CD4-positive, alpha-beta T cell (primary cell): ENCODE measurements around the gene RAI1. TPM values are rescaled to one million over a fixed set of nuclear protein-coding genes. Genes with fewer than 3 reads are reported as not detected.

Experiments used
- ATAC-seq: fragments of 200-7000 bp; cut with Tn5 transposase; one replicate; pipeline ENCODE4 v1.10.0; 2022; ENCODE audit warnings: mild to moderate bottlenecking; ENCODE audit not compliant: poor library complexity
- CTCF ChIA-PET: fragments of 350-600 bp; sonication (Branson Sonifier 250); formaldehyde crosslinking; loops from one replicate; lab custom pipeline; 2021; ENCODE audit warnings: antibody characterized with exemption, inconsistent platforms; lab: Charles Lee
- POLR2A ChIA-PET: fragments of 350-600 bp; sonication (Branson Sonifier 250); formaldehyde crosslinking; loops from one replicate; lab custom pipeline; 2021; ENCODE audit warnings: antibody characterized with exemption, inconsistent platforms; lab: Charles Lee
- DNase-seq, 14 experiments: peaks; one replicate each; pipeline ENCODE4 v3.0.0-alpha.2; 2013 to 2020; ENCODE audit warnings: mixed read lengths in 2 of 14
- H3K27ac ChIP-seq, 2 donors: one replicate each; pipeline versions ENCODE4 v1.5.1 to v1.7.0; 2013; ENCODE audit warnings: low read length in 2 of 2, low read depth in 1 of 2, mild to moderate bottlenecking in 1 of 2
- H3K27me3 ChIP-seq, 2 experiments: 1 replicate in 1 of 2; 2 replicates in 1 of 2; pipeline versions ENCODE4 v1.6.1 to v1.7.0; 2013; ENCODE audit warnings: low read length in 2 of 2, control low read depth in 1 of 2, mild to moderate bottlenecking in 1 of 2, moderate library complexity in 1 of 2; ENCODE audit not compliant: insufficient read depth in 2 of 2, control insufficient read depth in 1 of 2
- H3K36me3 ChIP-seq: one replicate; pipeline ENCODE4 v1.6.1; 2013; ENCODE audit warnings: low read length, control low read depth; ENCODE audit not compliant: insufficient read depth
- H3K4me1 ChIP-seq: one replicate; pipeline ENCODE4 v1.6.1; 2013; ENCODE audit warnings: low read length, control low read depth; ENCODE audit not compliant: insufficient read depth
- H3K4me3 ChIP-seq: one replicate; pipeline ENCODE4 v1.5.1; 2013; ENCODE audit warnings: mild to moderate bottlenecking, low read length, moderate library complexity
- H3K9me3 ChIP-seq, 2 experiments: 1 replicate in 1 of 2; 2 replicates in 1 of 2; pipeline versions ENCODE4 v1.6.1 to v1.7.0; 2013; ENCODE audit warnings: low read length in 2 of 2, mild to moderate bottlenecking in 2 of 2, control low read depth in 1 of 2, moderate library complexity in 1 of 2; ENCODE audit not compliant: control insufficient read depth in 1 of 2, insufficient read depth in 1 of 2
- H3K27ac Mint-ChIP-seq: one replicate; pipeline ENCODE4 v1.8.0; 2020; ENCODE audit warnings: mixed read lengths
- H3K27me3 Mint-ChIP-seq: one replicate; pipeline ENCODE4 v1.8.0; 2021; ENCODE audit warnings: mixed read lengths
- H3K36me3 Mint-ChIP-seq: one replicate; pipeline ENCODE4 v1.8.0; 2021; ENCODE audit warnings: low read depth, mixed read lengths
- H3K4me1 Mint-ChIP-seq: one replicate; pipeline ENCODE4 v1.8.0; 2021; ENCODE audit warnings: low read depth, mixed read lengths
- H3K4me3 Mint-ChIP-seq: one replicate; pipeline ENCODE4 v1.8.0; 2020; ENCODE audit warnings: mild to moderate bottlenecking, mixed read lengths
- H3K9me3 Mint-ChIP-seq: one replicate; pipeline ENCODE4 v1.8.0; 2020; ENCODE audit warnings: mixed read lengths
- CTCF ChIP-seq: fragments of 200-600 bp; IDR thresholded peaks from one replicate; pipeline ENCODE4 v1.8.0; 2022; ENCODE audit warnings: antibody characterized with exemption, mild to moderate bottlenecking
- intact Hi-C, 2 experiments: fragments of 100-400 bp; cut with DNase I in 1 of 2; cut with micrococcal nuclease in 1 of 2; formaldehyde crosslinking; loops; one replicate each; pipeline versions ENCODE4 v1.15.1 to v1.9.0; 2023 to 2025; cut with DNase I, micrococcal nuclease
- total RNA-seq, 174 experiments: library from RNA in 2 of 174; stranded (reverse) in 2 of 174; gene quantifications; one replicate each; pipeline ENCODE4 v1.2.3 and lab custom pipeline; 2021 to 2026

Gene RAI1
- total RNA-seq, 2 experiments from 2014 or later = 19.3 to 25.2 TPM

GRCh38 chr17:17842111-17842876 is 161.0 kb downstream of the RAI1 start:
- peaks cover 9% of the 10 kb centered on the region for H3K36me3 ChIP-seq
- CTCF ChIA-PET = interaction anchor here (1.7 to 1.8 kb wide), 2 partner anchors 7 to 18 kb away, joined by 3 to 6 read pairs; no protein-coding TSS in a partner anchor

DNA sequence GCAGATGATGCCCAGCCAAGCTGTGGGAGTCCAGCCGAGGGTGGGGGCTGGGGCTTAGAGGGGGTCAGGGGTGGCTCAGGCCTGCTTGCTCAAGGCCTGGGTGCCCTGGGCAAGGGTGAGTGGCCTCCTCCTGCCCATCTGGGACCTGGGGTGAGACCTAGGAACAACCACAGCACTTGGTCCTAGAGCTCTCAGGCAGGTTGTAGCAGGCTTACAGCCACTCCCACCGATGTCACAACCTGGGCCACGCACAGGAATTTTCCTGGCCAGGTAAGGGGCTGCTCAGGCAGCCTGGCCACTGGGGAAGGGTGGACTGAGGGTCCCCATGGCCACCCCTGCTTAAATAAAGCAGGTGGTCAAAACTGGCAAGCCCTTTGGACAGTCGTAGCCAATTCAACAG is 161.8 kb downstream of the RAI1 start:
- no peaks in the 10 kb centered on the region for H3K9me3 ChIP-seq
- H3K36me3 ChIP-seq = peaks cover 9% of the 10 kb centered on the region
- no peak for TF ChIP-seq CTCF
- Mint-ChIP-seq H3K4me1 (peaks cover 31% of the 10 kb centered on the region), H3K36me3 (no peaks in the 10 kb centered on the region), H3K27ac (peak overlapping the region; percentile 98), H3K9me3 (no peaks in the 10 kb centered on the region), H3K27me3 (no peaks in the 10 kb centered on the region), H3K4me3 (no peak overlapping the region)
- intact Hi-C loops = no loop called here
- H3K27me3 ChIP-seq = no peaks in the 10 kb centered on the region
- H3K27ac ChIP-seq = no peak overlapping the region
- H3K4me1 ChIP-seq = peaks cover 46% of the 10 kb centered on the region
- CTCF ChIA-PET = no interaction called here
- POLR2A ChIA-PET = no interaction called here
- H3K4me3 ChIP-seq = no peak overlapping the region
- ATAC-seq (no peak), DNase-seq (no peak)

More at GRCh38 chr17:17842111-17842876, 161.0 kb downstream of the RAI1 start:
- Mint-ChIP-seq H3K36me3 (no peaks in the 10 kb centered on the region), H3K27me3 (no peaks in the 10 kb centered on the region), H3K4me3 (peak overlapping the region; percentile 42), H3K4me1 (peaks cover 35% of the 10 kb centered on the region), H3K27ac (peak overlapping the region; percentile 98), H3K9me3 (no peaks in the 10 kb centered on the region)
- Histone ChIP-seq H3K4me1 (peaks cover 46% of the 10 kb centered on the region), H3K4me3 (no peak overlapping the region), H3K9me3 (no peaks in the 10 kb centered on the region), H3K27ac (no peak overlapping the region), H3K27me3 (no peaks in the 10 kb centered on the region)
- DNase-seq = no peak
- no peak for TF ChIP-seq CTCF
- no peak for ATAC-seq
- POLR2A ChIA-PET = no interaction called here
- intact Hi-C loops = no loop called here

DNA sequence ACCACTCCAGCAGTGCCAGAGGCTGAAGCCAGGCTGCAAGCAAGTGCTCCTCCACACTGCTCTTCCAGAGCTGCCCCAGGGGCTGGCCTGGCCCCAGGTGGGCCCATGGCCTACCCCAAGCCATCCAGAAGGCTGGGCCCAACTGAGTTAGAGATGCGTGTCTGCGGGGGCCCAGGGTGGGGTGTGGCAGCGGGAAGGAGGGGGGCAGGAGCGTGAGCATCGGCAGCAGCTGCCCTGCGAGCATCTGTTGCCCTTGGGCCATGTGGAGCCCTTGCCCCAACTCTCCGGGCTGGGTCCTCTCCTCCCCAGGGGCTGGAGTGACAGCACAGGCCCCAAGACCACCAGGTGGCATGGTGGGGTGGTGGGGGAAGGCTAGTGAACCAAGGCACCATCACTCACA is 162.8 kb downstream of the RAI1 start:
- intact Hi-C loops = no loop called here
- no peak for TF ChIP-seq CTCF
- H3K4me1 Mint-ChIP-seq = peaks cover 33% of the 10 kb centered on the region
- POLR2A ChIA-PET = no interaction called here
- H3K27me3 ChIP-seq = no peaks in the 10 kb centered on the region
- H3K4me1 ChIP-seq = peaks cover 46% of the 10 kb centered on the region
- CTCF ChIA-PET = no interaction called here
- H3K4me3 Mint-ChIP-seq = no peak overlapping the region
- peaks cover 9% of the 10 kb centered on the region for H3K36me3 ChIP-seq
- peak overlapping the region; percentile 47 for H3K27ac Mint-ChIP-seq
- H3K27me3 Mint-ChIP-seq = no peaks in the 10 kb centered on the region
- no peaks in the 10 kb centered on the region for H3K36me3 Mint-ChIP-seq
- DNase-seq (no peak), ATAC-seq (no peak)
- no peak overlapping the region for H3K27ac ChIP-seq
- no peak overlapping the region for H3K4me3 ChIP-seq
- no peaks in the 10 kb centered on the region for H3K9me3 ChIP-seq
- H3K9me3 Mint-ChIP-seq = no peaks in the 10 kb centered on the region
